ENCODE results near the gene TLE6. TPM values are rescaled to one million over a fixed set of nuclear protein-coding genes. Genes with fewer than 3 reads are reported as not detected.

The TLE6 gene
- total and polyA plus RNA-seq, 2 of the 8 experiments (the other 6 are each of a cell fraction or from before 2014, with no cell fraction given): 2.5 to 2.9 TPM

DNA sequence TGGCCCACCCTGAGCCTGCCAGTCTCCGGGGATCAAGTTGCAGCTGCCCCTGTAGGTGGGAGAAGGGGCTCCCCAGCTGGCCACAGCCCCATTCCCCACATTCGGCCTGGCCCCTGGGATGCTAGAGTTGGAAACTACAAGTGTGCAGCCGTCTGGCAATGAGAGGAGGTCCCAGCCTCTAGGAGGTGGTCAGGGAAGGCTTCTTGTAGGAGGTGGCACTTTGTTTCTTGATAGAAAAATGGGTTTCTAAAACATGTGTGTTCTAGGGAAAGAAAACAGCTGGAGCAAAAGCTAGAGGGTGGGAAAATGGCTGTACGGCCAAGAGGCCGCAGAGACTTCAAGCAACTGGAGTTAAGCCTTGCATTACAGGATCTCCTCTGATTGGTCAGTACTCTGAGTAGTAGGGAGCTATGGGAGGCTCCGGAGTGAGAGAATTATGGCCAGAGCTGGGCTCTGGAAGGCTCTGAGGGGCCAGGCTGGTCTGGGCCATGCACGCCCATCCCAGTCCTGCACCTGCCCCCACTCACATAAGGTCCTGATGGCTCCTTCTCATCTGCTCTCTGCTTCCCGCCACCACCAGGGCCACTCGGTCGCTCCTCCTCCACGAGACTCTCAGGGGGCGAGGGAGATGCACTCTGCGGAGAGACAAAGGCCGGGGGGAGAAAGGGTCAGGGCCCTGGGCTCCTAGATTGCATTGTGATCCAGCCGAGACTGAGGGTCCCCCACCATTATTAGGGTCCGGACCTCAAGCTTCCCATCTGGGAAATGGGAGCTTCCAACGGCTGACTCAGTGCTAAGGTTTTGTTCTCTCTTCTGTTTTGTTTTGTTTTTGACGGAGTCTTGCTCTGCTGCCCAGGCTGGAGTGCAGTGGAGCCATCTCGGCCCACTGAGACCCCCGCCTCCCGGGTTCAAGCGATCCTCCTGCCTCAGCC lies 38.0 kb downstream of the TLE6 start:
- peaks cover 0 to 7% (median 0%) of the 10 kb centered on the region in 4 experiments; a peak in 3 of 7 replicates for H3K4me1 ChIP-seq (replicated peaks in 1 of 4; ENCODE audit: control insufficient read depth in 3 of 4, insufficient read depth in 4 of 4, low read length in 3 of 4)
- H3K23ac ChIP-seq (ENCODE audit: insufficient read length): no peak overlapping the region
- TF ChIP-seq KDM1A (IDR thresholded peaks at IDR 0.05; ENCODE audit: borderline replicate concordance, low read length): peak; percentile 89
- no peak for TF ChIP-seq GABPA (IDR thresholded peaks at IDR 0.05; ENCODE audit: borderline replicate concordance, insufficient read depth, low read length)
- H3K9ac ChIP-seq (replicated peaks in 1 of 4; ENCODE audit: extremely low read depth in 1 of 4, low read depth in 3 of 4, low read length in 3 of 4): no peak overlapping the region
- H3K4ac ChIP-seq (replicated peaks; ENCODE audit: insufficient read length, low read depth, low read length): no peak overlapping the region
- no peak overlapping the region for H3K4me2 ChIP-seq (ENCODE audit: insufficient read depth in 1 of 2, low read depth in 2 of 2, low read length in 2 of 2)
- H3K14ac ChIP-seq (ENCODE audit: insufficient read length): no peak overlapping the region
- no peak overlapping the region for H3K18ac ChIP-seq (ENCODE audit: extremely low read depth, low read length)
- no peak overlapping the region for H2BK12ac ChIP-seq (ENCODE audit: low read depth, low read length)
- H4K8ac ChIP-seq (ENCODE audit: extremely low read depth, insufficient read depth, low read length): no peak overlapping the region
- no peak overlapping the region for H2AFZ ChIP-seq (ENCODE audit: low read length)
- H4K20me1 ChIP-seq (replicated peaks in 1 of 2; ENCODE audit: control insufficient read depth in 1 of 2, insufficient read depth in 2 of 2, low read length in 2 of 2): no peaks in the 10 kb centered on the region
- no peaks in the 10 kb centered on the region for H3K27me3 ChIP-seq (replicated peaks in 1 of 4; ENCODE audit: control insufficient read depth in 3 of 4, extremely low read depth in 1 of 4, insufficient read depth in 3 of 4, low read length in 3 of 4)
- no peak overlapping the region for H4K5ac ChIP-seq (ENCODE audit: insufficient read length, low read depth, low read length)
- no peak overlapping the region for H3K27ac ChIP-seq (ENCODE audit: low read depth, low read length)
- H3K36me3 ChIP-seq (ENCODE audit: control insufficient read depth in 2 of 4, insufficient read depth in 4 of 4, low read length in 3 of 4): no peaks in the 10 kb centered on the region
- FAIRE-seq (no peak), DNase-seq (ENCODE audit: low read depth in 1 of 2, low spot score in 2 of 2) (no peak)
- ChIA-PET CTCF (ENCODE audit: partially characterized antibody) (interaction anchor here (0.7 to 1.1 kb wide), 4 partner anchors 10 to 60 kb away, joined by 3 read pairs; no protein-coding TSS in a partner anchor), POLR2A (ENCODE audit: partially characterized antibody) (interaction anchor here (1.9 to 2.5 kb wide), 3 partner anchors 10 to 21 kb away, joined by 4 to 9 read pairs (median 7); no protein-coding TSS in a partner anchor)
- H3K56ac ChIP-seq (replicated peaks; ENCODE audit: insufficient read length, low read depth, low read length): no peak overlapping the region
- H3K23me2 ChIP-seq (ENCODE audit: low read depth, low read length): no peaks in the 10 kb centered on the region
- H2AK5ac ChIP-seq (ENCODE audit: low read depth, low read length): no peak overlapping the region
- H3K9me3 ChIP-seq (ENCODE audit: insufficient read depth in 2 of 2, low read depth in 1 of 2, low read length in 1 of 2): no peaks in the 10 kb centered on the region
- H4K91ac ChIP-seq (replicated peaks; ENCODE audit: insufficient read length, low read length): no peak overlapping the region
- no peak overlapping the region for H3K4me3 ChIP-seq (ENCODE audit: extremely low read depth in 1 of 4, insufficient read depth in 2 of 4, low read depth in 3 of 4, low read length in 4 of 4)
- H2BK120ac ChIP-seq (replicated peaks; ENCODE audit: low read depth, low read length): no peak overlapping the region
- 91% methylated on average over 22 of the region's 22 CpGs; no CpG with 5 or more reads in 1 of the 2 experiments for WGBS, 2 experiments (ENCODE audit: extremely low coverage in 1 of 2, insufficient coverage in 1 of 2, insufficient read length in 1 of 2, insufficient replicate concordance in 2 of 2, low coverage in 1 of 2, low lambda C conversion rate in 2 of 2, missing lambda C conversion rate in 1 of 2)
- H3K79me2 ChIP-seq (ENCODE audit: control insufficient read depth in 1 of 2, insufficient read depth in 2 of 2, low read length in 2 of 2): no peaks in the 10 kb centered on the region
- no peak overlapping the region for H2BK15ac ChIP-seq (ENCODE audit: low read length)
- H3K79me1 ChIP-seq (ENCODE audit: low read depth, low read length): no peaks in the 10 kb centered on the region
- no peak overlapping the region for H2BK5ac ChIP-seq (ENCODE audit: low read depth, low read length)
- H2BK20ac ChIP-seq (ENCODE audit: low read length): no peak overlapping the region
